ENCODE measurements around the gene FHDC1. TPM values are rescaled to one million over a fixed set of nuclear protein-coding genes. Genes with fewer than 3 reads are reported as not detected.

The FHDC1 gene
- total RNA-seq, 4 donors from 2014 or later: 0.34 to 0.57 (median 0.46) TPM

DNA sequence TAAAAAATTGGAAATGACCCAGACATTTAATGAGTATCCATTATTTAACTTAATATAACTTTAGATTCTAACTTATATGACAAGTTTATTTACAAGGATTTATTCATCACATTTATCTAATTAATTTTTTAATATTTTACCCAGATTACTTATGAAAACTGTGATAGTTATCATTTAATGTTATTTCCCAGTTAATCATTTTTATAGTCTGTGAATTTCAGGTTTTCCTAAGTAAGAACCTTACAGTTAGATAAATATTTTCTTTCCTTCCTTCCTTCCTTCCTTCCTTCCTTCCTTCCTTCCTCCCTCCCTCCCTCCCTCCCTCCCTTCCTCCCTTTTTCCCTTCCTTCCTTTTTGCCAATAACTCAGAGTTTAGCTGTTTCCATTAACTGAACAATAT is 14.8 kb upstream of the FHDC1 start:
- TF ChIP-seq, protein P1, sequence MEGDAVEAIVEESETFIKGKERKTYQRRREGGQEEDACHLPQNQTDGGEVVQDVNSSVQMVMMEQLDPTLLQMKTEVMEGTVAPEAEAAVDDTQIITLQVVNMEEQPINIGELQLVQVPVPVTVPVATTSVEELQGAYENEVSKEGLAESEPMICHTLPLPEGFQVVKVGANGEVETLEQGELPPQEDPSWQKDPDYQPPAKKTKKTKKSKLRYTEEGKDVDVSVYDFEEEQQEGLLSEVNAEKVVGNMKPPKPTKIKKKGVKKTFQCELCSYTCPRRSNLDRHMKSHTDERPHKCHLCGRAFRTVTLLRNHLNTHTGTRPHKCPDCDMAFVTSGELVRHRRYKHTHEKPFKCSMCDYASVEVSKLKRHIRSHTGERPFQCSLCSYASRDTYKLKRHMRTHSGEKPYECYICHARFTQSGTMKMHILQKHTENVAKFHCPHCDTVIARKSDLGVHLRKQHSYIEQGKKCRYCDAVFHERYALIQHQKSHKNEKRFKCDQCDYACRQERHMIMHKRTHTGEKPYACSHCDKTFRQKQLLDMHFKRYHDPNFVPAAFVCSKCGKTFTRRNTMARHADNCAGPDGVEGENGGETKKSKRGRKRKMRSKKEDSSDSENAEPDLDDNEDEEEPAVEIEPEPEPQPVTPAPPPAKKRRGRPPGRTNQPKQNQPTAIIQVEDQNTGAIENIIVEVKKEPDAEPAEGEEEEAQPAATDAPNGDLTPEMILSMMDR (IDR thresholded peaks at IDR 0.05; ENCODE audit: low read depth): no peak

DNA sequence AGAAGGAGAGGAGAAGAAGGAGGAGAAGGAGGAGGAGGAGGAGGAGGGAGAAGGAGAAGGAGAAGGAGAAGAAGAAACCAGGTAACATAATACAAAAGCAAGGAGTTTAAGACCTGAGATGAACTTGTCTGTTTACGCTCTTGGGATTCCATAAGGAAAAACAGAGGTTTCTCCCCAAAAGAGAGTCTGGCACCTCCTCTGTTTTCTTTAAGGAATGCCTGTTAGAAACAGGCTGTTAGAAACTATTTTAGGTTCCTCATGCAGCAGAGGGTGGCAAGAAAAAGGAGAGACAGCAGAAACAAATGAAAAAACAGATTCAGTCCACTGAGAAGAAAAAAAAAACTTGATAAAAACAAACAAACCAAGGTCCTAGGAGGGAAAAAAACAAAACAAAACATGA is 10.3 kb upstream of the FHDC1 start:
- TF ChIP-seq, protein P1 (IDR thresholded peaks at IDR 0.05; ENCODE audit: low read depth): no peak

- TF ChIP-seq, protein P1 (IDR thresholded peaks at IDR 0.05; ENCODE audit: low read depth): no peak
Observed at GRCh38 chr4:152926959-152927358, 9.2 kb upstream of the FHDC1 start.

DNA sequence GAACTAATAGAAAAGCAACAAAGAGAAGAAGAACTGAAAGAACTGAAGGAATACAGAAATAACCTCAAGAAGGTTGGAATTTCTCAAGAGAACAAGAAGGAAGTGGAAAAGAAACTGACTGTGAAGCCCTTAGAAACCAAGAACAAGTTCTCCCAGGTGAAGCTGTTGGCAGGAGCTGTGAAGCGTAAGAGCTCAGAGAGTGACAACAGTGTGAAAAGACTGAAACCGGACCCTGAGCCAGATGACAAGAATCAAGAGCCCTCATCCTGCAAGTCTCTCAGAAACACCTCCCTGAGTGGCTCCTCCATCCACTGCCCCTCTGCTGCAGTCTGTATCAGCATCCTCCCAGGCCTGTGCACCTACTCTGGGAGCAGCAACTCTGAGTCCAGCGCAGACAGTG is 8.4 kb upstream of the FHDC1 start:
- TF ChIP-seq, protein P1 (IDR thresholded peaks at IDR 0.05; ENCODE audit: low read depth): no peak

DNA sequence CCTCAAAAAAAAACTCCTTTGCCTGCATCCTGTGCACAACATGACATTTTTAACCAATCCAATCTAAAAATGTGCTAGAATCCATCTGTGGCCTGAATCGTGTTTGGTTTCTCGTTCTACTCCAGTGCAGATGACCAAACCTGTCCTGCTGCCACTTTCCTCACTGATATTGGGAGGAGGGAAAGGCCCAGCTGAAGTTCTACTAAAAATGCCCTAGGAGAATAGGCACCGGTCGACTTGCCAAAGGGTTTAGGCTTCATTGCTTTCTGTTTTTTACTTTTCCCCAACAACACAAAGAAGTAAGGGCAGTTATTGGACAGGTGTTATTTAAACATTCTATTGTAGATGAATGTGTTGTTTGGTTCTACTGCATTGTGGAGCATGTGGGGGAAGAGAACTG is 7.8 kb upstream of the FHDC1 start:
- TF ChIP-seq, protein P1 (IDR thresholded peaks at IDR 0.05; ENCODE audit: low read depth): no peak

DNA sequence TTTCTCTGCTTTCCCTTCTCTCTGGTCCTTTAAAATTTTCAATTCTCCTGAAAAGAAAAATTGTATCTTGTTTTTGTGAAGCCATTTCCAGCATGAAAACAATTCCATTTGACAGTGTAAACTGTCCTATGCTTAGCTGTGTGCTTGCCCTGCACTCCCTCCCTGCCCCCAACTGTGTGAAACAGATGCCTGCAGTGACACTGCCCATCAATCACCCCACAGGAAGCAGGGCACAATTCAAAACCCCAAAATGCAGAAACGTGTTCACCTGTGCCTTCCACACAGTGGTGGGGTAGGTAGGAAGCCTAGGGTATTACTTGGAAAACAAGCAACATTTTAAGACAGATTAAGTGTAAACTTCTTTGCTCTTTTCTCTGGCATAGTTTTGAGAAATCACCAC is 6.2 kb upstream of the FHDC1 start:
- TF ChIP-seq, protein P1 (IDR thresholded peaks at IDR 0.05; ENCODE audit: low read depth): no peak

GRCh38 chr4:152935143-152935542 is 980 bp upstream of the FHDC1 start:
- TF ChIP-seq, protein P1 (IDR thresholded peaks at IDR 0.05; ENCODE audit: low read depth): no peak

All from subcutaneous adipose tissue (tissue), 4 donors.